SH-SY5Y (cell line): Measurements from ENCODE around the gene ZSCAN25.

ENCODE experiments used
- GATA2 ChIP-seq: IDR thresholded peaks from 2 replicates; pipeline ENCODE4 v1.6.1; 2011; ENCODE audit warnings: mild to moderate bottlenecking, low read depth, low read length
- GATA3 ChIP-seq: IDR thresholded peaks from 2 replicates; pipeline ENCODE4 v1.6.1; 2011; ENCODE audit warnings: low read depth, mild to moderate bottlenecking, low read length, moderate library complexity

The ZSCAN25 gene

GRCh38 chr7:99605527-99605926, 11.2 kb upstream of the ZSCAN25 start:
- TF ChIP-seq GATA3 (no peak), GATA2 (no peak)

DNA sequence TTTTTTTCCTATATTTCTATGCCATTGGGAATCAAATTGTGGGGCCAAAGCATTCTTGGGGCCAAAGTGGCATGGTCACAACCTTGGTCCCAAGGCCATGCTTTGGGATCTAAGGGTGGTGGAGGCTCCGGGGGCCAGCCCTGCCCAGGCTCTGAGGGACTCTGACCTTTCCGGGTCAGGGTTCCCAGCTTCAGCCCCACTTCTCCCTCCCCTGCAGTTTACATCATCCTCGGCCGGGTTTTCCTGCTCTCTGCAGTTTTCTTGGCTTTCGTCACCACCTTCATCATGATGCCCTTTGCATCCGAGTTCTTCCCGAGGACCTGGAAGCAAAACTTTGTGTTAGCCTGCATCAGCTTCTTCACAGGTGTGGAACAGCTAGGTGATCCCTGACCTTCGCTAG, 10.2 kb upstream of the ZSCAN25 start:
- no peak for TF ChIP-seq GATA2
- TF ChIP-seq GATA3 = no peak

DNA sequence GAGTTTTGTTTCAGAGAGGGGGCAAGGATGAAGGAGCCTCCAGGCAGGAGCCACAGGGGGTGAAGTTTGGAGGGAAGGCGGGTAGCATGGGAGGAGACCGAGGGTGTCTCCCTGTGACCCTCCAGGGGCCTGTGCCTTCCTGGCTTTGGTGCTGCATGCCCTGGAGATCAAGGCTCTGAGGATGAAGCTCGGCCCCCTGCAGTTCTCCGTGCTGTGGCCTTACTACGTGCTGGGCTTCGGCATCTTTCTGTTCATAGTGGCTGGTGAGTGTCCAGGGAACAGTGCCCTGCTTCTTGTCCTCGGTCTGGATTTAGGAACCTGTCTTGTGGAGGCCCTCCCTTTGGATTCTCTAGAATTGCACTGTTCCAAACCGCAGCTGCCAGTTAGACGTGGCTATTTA, 9.2 kb upstream of the ZSCAN25 start:
- TF ChIP-seq GATA3 (no peak), GATA2 (no peak)

- TF ChIP-seq GATA2 (no peak), GATA3 (no peak)
Observed at GRCh38 chr7:99614495-99614894, 2.3 kb upstream of the ZSCAN25 start.

DNA sequence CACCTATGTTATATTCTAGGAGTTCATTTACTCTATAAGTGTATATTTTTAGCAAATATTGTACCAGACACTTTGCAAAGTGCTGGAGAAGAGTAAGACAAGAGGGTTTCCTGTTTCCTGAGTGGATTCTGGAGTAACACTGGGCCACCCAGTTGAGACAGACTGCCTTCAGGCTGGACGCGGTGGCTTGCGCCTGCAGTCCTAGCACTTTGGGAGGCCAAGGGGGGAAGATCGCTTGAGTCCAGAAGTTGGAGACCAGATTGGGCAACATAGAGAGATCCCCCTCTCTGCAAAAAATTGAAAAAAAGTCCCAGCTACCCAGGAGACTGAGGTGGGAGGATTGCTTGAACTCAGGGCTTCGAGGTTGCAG, 772 bp upstream of the ZSCAN25 start:
- TF ChIP-seq GATA2 (no peak), GATA3 (no peak)

- TF ChIP-seq GATA3 (no peak), GATA2 (no peak)
Observed at GRCh38 chr7:99617192-99617781, 541 bp downstream of the ZSCAN25 start.

DNA sequence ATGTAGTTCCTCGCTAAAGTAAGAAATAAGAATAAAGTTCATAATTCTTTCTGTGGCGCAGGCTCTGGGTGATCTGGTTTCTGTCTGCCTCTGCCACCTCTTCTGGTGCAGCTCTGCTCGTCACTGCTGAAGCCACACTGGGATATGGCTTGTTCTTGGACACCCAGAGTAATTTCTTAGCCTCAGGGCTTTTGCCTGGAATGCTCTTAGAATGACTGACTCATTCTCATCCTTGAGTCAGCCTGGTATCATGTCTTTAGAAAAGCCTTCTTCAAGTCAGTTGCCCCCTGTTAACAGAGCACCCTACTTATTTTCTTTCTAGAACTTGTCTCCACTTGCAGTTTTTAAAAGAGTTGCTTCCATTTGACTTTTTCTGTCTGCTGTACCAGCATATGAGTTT, 2.0 kb downstream of the ZSCAN25 start:
- no peak for TF ChIP-seq GATA3
- no peak for TF ChIP-seq GATA2

GRCh38 chr7:99619571-99620130, 2.9 kb downstream of the ZSCAN25 start:
- no peak for TF ChIP-seq GATA3
- no peak for TF ChIP-seq GATA2

DNA sequence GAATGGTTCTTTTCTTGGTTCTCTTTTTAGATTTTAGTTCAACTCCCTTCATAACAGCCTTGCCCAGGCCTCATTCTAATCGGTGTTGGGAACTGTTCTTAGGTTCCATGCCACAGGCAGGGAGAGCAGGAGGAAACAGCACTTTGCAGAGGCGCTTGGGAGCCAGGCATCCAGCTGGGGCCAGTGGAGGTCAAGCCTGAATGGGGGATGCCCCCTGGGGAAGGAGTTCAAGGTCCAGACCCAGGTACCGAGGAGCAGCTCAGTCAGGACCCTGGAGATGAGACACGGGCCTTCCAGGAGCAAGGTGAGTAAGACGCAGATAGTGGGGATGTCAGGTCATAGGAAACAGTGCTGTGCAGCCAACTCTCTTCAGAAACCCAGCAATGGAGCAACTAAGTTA, 4.5 kb downstream of the ZSCAN25 start:
- TF ChIP-seq GATA3 (no peak), GATA2 (no peak)

DNA sequence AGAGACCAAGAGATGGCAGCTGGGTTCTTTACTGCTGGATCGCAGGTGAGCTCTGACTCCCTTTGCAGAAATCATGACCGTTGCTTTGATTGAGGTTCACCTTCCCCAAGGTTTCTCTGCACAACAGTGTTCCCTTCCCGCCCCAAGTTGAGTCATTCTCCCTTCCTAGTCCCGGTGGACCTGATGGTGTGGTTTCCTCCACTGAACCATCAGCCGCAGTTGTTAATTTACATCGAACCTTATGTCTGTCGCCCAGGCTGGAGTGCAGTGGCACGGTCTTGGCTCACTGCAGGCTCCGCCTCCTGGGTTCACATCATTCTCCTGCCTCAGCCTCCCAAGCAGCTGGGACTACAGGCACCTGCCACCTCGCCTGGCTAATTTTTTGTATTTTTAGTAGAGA, 5.8 kb downstream of the ZSCAN25 start:
- TF ChIP-seq GATA3 (no peak), GATA2 (no peak)

DNA sequence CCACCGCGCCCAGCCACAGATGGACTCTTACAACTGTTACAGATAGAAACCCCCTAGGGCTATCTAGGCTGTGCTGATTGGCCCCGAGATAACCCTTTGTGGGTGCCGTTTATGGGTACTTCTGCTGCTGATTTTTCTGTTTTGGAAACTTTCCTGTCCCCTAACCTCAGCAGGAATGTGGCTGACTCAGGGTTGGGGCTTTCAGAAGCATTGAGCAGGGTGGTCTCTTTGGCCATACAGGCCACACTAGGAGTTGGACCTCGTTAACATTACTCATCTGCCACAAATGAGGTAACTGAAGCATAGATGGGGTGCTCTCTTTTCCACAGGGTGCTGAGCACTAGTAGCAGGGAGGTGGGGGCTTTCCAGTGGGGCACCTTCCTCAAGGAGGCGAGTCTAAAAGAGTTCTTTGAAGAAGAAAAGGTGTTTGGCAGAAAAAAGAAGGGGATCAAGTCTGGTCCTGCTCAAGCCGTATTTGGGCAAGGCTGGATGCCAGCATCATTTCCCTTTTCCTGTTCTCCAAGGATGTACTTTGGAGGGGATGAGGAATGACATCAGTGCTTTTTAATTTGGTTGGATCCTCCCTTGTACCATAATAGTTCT, 6.4 kb downstream of the ZSCAN25 start:
- TF ChIP-seq GATA2 (no peak), GATA3 (no peak)

GRCh38 chr7:99623702-99624447, 7.1 kb downstream of the ZSCAN25 start:
- TF ChIP-seq GATA2 = no peak
- no peak for TF ChIP-seq GATA3

- TF ChIP-seq GATA2 (no peak), GATA3 (no peak)
Observed at GRCh38 chr7:99624484-99624883, 7.7 kb downstream of the ZSCAN25 start.

- TF ChIP-seq GATA3 = no peak
Observed at GRCh38 chr7:99625321-99625720, 8.6 kb downstream of the ZSCAN25 start.

GRCh38 chr7:99625961-99626360, 9.2 kb downstream of the ZSCAN25 start:
- TF ChIP-seq GATA3 (no peak), GATA2 (no peak)

DNA sequence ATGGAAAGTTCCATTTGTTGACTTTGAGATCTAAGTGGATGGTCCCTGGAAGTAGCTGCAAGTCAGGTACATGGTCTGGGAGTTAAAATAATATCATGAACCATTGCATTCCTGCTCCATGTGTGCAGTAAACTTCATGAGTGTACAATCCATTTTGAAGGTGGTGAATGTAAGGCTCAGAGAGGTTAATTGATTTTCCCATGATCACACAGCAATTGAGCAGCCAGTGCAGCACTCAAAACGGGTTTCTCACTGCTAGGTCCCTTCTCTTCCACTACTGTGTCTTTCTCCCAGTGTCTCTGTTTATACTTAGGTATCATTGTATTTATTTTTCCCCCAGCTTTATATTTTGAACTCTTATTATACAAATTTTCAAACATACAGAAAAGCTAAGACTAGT, 9.9 kb downstream of the ZSCAN25 start:
- TF ChIP-seq GATA2 (no peak), GATA3 (no peak)
